Effector CD4-positive, alpha-beta T cell (primary cell): ENCODE results near the gene RHOT1.
"Not testable (repeated sequence)": the region's sequence is repeated elsewhere in the genome, so short reads cannot be mapped to it uniquely, and the experiment has no call there.

ENCODE experiments used
- DNase-seq: peaks from one replicate; pipeline ENCODE4 v3.0.0-alpha.2; 2020
- total RNA-seq: gene quantifications from one replicate; lab custom pipeline; 2026; lab: John Stamatoyannopoulos, UW

The RHOT1 gene
- total RNA-seq, result 49.0 reads per million, percentile 67 among the genes with 10 or more reads in this experiment

DNA sequence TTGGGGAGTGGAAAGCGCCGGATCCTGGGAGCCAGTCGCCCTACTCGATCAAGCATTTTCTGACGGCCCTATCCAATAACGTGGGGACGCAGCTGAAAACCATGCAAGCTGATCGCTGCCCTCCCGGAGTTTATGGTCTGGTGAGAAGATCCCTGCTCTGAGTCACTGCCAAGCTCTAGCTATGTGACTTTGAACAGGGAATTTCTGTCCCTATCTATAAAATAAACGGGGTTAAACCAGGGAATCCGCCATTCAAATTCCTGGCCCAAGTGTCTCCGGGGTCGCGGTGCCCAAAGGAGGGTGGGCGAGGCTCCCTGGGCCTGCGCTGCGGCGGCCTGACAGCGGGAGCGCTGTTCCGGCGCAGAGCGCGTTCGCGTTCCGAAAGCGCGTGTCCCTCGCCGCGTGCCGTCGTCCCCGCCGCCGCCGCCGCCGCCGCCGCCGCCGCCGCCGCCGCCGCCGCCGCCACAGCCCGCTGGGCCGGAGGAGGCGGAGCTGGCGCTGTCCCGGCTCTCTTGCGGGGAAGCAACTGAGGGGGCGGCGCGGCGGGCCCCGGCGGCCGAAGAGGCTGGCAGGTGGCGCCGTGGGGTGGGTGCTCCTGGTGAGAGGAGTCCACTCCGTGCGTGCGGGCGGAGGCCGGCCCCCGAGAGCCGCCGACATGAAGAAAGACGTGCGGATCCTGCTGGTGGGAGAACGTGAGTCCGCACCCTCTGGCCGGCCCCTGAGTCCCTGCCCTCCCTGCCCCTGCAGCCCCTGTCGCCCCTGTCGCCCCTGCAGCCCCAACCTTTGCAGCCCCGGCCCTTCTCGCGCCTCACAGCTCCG lies at the start of gene RHOT1:
Gene RHOT1, plus strand, starts transcription at position 465 of the 819 bp plus-strand sequence. Its CDS starts 191 bp downstream, at position 656.
- DNase-seq, result peak; percentile 60

DNA sequence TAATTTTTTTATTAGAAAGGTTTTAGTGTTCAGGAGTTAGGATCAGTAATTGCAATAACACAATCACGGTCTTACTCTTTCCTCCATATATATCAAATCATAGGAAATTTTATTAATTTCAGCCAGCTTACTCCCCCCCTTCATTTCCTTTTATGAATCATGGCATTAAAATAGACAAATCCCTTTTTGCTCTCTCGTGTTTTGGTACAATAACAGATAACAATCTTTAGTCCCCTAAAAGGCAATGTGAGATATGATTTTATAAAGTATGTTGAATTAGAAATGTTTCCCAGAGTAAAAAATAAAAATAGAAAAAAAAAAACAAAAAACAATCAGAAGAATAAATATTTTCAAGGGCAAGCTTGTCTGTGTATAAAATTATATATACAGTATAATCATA lies 42.6 kb upstream of the RHOT1 start:
- no peak for DNase-seq

DNA sequence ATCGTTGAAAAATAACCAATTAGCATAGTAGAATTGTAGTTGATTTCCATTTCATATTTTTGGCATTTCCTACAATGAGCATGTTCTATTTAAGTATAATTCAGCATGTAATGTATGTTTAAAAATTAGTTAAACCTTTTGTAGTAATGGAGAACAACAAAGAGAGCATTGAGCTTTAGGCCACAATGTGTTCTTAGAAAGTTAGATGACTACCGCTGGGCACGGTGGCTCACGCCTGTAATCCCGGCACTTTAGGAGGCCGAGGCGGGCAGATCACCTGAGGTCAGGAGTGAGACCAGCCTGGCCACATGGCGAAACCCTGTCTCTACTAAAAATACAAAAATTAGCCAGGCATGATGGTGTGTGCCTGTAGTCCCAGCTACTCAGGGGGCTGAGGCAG lies 42.0 kb upstream of the RHOT1 start:
- DNase-seq, result not testable (repeated sequence)

DNA sequence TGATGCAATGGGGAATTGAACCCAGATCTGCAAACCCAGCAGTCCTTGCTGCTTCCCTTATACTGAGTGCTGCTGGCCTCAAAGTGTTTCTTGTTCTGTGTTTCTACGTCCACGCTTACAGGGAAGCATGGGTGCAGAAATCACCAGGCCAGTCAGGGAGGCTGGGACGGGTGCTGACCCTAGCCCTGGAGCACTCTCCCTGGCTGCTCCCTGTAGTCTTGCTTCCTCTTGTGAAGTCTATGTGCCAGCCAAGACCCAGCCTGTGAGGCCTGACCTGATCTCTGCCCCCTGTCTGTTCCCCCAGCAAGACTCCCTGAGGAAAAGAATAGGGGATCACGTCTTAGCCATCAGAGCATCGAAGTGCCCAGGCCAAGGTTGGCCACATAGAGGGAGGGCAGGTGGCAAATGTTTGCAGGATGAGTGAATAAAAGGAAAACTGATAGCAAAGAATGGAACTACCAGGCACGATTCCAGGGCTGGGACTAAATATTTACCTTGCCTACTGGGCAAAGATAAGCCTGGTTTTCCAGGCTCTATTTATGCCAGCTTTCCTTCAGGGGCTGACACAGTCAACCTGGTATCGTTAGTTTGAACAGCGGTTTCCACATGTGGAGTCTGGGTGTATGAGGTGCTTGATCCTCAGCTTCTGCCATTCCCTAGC lies 41.2 kb upstream of the RHOT1 start:
- DNase-seq, result no peak

DNA sequence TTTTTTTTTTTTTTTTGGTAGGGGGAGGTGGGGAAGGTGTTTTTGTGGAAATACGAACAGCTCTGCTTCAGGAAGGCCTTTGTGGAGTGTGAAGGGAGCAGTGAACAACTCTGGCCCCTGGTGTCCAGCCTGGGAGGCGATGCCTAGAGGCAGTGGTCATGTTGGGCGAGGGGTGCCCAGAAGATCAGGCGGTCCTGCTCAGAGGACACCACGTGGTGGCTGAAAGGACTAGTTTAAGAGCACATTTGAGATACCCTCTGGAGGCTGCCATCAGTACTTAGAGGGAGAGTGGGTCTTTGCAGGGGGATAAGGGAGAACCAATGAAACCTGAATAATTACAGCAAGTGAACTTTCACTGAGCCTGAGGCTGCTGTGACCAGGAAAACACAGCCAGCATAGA lies 40.1 kb upstream of the RHOT1 start:
- no peak for DNase-seq

DNA sequence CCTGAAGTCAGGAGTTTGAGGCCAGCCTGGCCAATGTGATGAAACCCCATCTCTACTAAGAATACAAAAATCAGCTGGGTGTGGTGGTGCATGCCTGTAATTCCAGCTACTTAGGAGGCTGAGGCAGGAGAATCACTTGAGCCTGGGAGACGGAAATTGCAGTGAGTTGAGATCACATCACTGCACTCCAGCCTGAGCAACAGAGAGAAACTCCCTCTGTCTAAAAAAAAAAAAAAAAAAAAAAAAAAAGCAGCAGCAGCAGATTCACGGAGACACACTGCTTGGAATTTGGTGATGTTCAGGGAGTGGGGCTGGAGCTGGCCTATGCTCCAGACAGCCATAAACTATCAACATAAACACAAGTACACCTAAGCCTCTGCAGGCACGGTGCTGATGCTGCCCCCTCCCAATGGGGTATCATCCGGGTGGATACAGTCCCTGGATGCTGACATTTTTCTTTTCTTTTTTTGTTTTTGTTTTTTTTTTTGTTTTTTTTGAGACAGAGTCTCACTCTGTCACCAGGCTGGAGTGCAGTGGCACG lies 39.6 kb upstream of the RHOT1 start:
- no peak for DNase-seq

DNA sequence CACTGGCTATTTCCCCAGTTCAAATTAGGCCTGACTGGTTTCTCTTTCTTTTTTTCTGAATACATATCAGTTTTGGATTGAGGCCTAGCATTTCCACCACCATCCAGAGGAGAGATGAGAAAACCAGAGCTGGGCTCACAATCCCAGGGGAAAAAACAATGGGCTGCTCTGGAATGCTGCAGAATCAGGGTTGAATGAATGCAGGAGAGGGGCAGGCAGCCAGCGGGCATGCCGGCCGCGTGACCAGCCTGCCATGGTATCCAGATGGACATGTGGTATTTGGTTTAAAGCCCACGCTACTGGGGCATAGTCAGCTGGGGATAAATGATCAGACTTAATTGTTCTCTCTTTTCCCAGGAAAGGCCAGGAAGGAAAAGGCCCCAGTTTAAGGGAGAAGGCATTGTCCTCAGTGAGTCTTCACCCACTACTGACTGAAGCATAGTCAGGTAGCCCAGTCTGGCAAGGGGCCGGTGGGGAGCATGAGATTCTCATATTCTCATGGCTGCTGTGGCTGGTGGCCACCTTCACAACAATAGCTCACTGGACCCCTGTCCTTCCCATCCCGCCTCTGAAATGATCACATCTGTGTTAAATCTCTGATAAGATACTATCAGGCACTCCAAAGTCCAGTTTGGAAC lies 38.7 kb upstream of the RHOT1 start:
- DNase-seq, result no peak

DNA sequence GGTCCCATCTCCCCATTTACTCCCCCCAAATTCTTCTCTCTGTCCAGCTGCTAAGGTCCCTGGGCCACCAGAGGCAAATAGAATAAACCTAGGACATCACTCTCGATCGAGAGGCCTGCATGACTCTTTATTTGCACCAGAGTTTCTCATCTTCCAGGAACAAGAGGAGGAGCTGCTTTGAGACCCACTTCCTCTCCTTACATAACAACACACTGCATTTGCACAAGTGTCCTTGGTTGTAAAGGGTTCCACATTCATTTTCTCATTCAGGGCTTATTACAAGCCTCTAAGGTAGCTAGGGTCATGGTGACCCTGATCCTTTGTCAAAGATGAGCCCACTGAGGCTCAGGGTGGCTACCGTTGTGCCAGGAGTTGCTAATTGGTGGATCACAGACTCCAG lies 38.1 kb upstream of the RHOT1 start:
- no peak for DNase-seq

DNA sequence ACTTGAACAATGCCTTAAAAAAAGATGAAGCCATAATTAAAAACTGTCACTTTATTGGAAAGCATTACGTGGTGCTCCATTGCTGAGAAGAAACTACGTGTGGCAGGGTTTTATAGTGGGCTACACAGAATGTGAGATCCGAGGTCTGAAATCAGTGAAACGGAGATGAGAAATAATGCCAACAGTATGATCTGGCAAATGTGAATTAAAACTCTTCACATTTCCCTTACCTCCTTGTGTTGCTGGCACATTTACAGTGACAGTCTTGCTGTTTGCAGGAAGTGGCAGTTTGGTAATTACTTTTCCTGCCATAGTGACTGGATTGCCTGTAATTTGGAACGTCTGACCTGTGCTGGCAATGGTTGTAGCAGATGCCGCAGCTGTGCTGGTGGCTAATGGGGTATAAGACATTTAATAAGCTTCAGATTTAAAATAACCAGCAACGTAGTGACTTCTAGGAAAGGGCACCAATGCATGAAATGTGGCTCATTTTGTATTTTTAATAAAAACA lies 35.8 kb upstream of the RHOT1 start:
- not testable (repeated sequence) for DNase-seq

DNA sequence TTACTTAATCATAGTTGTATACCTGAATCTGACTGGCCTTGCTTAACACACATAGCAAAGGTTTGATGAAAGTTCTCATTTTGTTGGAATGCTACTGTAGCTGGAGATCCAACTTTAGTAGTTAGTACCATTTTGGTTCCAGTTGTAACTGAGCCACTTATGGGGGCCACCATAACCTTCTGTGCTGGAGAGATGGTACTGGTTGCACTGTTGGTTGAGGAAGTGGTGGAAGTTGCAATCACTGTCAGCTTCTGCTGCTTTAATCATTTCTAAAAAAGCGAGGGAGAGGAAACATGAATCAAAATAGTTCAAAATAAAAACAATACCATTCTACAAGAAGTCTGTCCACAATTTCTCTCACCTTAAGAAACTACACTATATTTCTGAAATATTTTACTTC lies 35.1 kb upstream of the RHOT1 start:
- DNase-seq, result not testable (repeated sequence)

DNA sequence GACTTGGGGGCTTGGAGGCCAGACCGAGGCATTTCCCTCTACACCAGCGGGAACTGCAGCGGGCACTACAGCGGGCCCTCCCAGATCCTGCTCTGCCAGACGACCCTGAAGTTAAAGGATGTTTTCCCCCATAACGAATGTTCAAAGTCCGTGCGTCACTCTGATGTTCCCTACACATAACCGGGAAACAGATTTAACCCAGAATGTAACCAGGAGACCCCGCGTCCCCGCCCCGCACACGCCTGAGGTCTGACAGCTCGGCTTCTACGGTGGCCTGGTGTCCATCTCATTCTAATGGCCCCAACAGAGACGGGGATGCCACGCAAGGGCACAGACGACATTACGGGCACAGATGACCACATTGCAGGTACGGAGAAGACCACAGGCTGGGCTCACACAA lies 31.7 kb upstream of the RHOT1 start:
- DNase-seq, result no peak

DNA sequence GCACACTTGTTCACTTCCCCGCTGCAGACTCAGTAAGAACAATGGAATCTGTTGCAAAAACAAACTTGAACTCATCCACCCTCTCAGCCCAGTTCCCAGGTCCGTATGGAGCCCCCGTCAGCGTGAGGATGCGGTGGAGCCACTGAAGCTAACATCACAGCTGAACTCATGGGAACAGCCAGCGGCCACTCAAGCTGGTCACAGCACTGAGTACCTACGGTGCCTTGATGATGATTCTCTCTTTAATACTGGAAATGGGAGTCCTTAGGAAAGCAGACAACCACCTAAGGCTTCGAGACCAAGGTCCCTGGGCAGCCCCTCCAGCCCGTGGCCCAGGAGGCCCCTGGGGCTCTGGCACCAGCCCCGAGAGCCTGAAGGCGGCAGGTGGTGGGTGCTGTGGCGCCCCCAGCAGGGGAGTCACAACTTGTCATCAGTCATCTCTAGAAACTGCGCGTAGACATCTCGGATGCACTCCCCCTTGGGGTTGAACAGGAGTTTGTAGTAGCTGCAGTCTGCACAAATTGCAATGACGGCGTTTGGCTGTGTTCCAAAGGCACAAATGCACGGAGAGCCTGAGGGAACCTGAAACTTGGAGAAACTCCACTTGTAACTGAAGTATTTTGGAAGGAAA lies 31.0 kb upstream of the RHOT1 start:
- DNase-seq, result no peak

DNA sequence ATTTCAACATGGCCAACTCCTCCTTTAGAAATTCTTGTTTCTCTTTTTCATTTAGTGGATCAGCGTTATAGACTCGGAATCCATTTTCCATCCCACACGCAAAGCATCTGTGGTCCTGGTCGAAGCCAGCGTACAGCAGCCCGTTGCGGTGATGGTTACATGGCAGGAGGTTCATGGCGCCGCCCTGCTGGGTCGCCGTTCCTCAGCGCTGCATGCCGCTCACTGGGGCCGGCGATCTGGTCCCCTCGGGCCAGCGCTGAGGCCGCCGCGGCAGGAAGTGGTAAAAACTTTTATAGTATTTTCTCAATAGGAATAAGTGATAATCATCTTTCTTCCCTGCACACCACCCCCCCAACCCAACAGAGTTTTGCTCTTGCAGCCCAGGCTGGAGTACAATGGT lies 29.9 kb upstream of the RHOT1 start:
- DNase-seq, result no peak

DNA sequence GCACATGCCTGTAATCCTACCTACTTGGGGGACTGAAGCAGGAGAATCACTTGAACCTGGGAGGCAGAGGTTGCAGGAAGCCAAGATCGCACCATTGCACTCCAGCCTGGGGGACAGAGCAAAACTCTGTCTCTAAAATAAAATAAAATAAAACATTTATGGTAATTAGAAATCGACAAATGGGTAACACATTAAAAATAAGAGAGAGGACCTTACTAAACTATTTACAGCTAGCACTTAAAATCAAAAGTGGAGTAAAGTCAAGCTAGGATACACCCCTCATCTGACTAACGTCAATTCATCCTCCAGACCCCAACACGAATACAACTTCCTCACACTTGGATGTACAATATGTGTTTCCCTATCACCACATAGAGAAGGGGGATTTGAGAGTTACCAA lies 27.8 kb upstream of the RHOT1 start:
- DNase-seq, result no peak

DNA sequence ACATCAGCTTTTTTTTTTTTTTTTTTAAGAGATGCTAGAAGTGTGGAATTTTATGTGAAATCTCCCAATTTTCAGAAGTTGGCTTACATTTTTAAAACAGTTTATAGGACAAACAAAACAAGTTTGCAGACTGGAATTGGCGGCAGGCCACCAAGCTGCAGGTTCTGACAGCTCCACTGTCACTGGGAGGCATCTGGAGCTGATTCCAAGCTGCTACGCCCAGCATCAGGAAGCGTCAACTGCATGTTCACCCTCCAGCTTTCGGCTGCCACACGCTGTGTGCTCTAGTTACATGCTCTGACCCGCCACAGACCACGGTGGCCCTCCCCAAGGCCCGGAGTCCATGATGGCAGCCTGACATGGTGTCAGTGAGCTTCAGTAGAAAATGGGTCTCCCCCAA lies 26.8 kb upstream of the RHOT1 start:
- DNase-seq, result not testable (repeated sequence)

DNA sequence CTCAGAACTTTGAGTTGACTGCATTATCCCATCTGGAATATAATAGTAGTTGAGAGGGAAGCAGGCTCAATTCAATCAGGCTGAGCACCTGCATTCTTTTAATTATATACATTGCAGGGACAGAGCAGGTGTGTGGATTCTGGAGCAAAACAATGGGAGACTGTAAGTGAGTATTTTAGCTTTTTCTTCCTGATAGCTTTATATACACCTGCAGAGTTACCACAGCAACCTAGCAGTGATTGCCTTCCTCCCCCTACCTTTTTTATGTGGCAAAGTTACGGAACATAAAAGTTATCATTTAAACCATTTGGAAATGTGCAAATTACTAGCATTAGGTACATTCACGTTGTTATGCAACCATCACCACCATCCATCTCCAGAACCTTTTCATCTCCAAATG lies 25.4 kb upstream of the RHOT1 start:
- no peak for DNase-seq

DNA sequence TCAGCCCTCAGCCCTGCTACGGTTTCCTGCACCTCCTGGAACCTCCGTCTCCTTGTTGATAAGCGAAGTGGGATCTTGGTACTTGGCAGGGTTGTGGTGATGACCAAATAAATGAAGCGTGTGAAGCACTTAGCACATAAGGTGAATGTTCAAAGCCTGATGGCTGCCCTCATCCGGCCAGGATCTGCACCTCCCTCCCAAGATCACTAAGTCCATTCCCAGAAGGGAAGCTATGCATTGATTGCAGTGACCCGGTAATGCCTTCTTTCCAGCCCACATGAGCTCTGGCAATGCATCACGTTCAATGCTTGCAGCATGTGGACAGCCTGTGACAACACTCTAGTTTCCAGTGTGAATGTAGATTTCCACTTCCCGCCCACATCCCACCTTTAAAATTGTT lies 24.9 kb upstream of the RHOT1 start:
- no peak for DNase-seq

DNA sequence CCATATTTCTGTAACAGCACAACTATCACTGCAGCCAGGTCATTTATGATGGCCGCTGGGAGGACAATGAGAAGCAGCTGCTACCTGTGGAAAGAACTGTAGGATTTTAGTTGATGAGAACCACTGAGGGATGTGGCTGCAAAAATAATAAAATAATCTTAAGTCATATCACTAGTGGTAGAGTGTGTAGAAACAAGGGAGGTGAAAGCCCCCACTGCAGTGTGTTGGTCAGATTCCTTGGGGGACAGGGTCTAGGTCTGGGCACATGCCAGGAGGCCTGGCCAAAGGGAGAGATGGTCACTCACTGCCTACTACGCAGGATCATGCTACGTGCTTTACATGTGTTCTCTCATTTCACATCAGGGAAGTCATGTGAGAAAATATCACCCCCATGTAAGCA lies 24.2 kb upstream of the RHOT1 start:
- DNase-seq, result not testable (repeated sequence)

DNA sequence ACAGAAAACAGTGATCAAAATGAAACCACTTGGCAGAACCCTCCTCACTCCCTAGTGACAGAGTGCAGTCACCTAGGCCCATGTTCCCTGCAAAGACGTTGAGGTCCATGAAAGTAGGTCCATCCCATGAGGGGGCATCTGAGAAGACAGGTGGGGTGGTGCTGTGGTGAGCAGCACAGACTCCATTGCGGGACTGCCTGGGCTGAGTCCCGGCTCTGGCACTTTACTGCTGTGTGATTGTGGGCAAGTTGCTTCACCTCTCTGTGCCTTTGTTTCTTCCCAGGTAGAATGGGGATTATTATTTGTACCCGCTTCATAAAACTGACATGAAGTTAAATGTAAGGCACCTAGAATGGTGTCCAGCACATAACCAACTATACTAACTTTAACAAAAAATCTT lies 23.5 kb upstream of the RHOT1 start:
- no peak for DNase-seq

DNA sequence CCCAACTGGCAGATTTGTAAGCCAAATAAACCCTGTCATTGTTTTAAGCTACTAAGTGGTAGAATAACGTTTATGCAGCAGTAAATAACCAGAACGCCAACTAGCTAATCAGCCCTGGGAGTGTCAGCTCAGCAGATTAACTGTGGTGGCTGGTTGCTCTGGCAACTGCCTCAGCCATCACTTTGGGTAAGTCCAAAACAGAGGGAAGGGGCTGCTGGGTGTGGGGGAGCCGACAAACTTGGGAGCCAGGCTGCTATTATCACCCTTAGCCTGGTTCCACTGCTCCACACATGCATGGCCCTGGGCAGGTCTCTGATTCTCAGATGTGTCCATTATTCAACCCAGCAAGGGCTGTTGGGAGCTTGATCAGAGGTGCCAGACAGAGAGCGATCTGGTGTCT lies 22.2 kb upstream of the RHOT1 start:
- no peak for DNase-seq

DNA sequence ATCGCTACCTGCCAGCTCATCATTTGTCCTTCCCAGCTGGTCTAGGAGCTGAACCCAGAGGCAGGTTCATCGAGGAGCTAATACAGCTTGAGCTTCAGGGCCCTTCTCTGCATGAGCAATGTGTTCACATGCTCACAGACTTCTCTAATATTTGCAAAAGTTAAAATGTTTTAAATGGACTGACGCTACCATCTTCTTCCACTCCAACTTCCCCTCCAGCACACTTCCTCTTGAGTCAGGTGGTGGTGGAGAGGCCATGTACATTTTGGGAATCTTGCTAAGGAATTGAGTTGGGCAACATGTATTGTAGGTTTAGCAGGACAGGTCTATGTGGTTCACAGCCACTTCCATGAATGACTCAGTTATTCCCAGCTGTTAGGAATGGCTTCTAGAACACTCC lies 21.6 kb upstream of the RHOT1 start:
- DNase-seq, result no peak

DNA sequence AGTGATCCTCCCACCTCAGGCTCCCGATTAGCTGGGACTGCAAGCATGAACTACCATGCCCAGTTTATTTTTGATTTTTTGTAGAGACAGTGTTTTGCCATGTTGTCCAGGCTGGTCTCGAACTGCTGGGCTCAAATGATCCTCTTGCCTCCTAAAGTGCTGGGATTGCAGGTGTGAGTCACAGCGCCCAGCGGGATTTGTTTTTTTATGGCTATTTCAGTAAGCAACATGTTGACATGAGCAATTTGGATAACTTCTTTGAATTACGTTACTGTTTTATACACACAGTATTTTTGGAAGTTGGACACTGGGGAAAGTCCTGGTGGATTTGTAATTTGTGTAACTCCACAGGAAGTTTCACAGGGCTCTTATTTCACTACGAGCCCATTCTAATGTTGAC lies 18.5 kb upstream of the RHOT1 start:
- DNase-seq, result no peak
